ENCODE results near the gene ARL8B.
A peak's percentile ranks its signal among the peaks of the same experiment; 100 is the strongest.

The ARL8B gene

GRCh38 chr3:5205165-5205941 lies 83.3 kb downstream of the ARL8B start:
- DNase-seq: no peak

GRCh38 chr3:5210926-5211325 lies 88.8 kb downstream of the ARL8B start:
- DNase-seq: no peak

DNA sequence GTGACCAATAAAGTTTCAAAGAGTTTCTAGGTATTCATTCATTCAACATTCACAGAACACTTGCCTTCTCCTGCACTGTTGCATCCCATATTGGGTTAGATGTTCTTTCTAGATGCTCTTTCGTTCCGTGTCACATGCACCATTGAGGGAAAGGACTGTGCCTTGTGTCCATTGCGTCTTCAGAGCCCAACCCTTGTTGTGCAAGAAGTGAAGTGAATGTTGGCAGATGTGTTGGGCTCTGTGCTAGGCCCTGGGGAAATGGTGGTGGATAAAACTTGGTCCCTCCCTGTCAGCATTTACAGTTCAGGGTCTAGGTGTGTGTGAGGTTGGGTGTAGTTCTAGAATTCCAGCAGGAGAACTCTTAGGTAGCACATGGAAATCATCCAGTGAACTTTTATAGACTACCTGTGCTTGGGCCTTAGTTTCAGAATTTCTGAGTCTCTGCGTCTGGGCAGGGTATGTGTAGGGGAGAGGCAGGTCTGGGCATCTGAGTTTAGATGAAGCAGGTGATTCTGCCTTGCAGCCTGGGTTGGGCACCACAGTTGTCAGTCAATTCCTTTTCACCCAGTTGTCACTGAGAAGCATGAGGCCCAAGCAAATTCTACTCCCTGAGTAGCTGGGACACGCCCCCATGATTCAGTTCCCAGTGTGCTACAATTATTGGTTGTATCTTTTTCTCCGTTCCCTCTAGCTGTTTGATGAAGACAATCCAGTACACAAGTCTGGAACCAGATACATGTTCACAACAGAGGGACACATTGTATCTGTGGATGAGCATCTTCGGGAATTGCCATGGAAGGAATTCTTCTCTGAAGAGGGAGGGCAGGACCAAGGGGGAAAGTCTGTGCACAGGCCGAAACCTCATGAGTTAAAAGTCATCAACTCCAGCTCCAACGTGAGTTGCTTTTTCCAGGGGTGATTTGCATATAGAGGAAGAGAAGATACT lies 90.8 kb downstream of the ARL8B start:
- no peak for DNase-seq

DNA sequence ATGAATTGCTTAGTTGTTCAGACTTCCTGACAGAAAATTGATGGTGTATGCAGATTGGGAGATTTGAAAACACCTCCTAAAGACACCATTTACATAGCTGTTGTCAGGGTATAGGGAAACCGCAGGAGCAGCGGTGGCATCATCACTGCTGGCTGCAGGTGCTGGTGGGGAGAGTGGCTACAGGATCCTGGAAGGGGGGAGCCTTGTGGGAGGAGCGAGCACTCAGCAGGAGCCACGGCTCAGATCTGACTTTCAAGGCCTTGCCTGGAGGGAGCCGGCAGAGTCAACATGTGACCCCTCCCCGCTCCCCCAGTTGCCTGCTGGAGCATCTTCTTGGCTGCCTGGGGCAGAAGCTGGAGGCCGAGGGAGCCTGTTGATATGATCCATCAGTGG lies 91.5 kb downstream of the ARL8B start:
- DNase-seq: no peak

DNA sequence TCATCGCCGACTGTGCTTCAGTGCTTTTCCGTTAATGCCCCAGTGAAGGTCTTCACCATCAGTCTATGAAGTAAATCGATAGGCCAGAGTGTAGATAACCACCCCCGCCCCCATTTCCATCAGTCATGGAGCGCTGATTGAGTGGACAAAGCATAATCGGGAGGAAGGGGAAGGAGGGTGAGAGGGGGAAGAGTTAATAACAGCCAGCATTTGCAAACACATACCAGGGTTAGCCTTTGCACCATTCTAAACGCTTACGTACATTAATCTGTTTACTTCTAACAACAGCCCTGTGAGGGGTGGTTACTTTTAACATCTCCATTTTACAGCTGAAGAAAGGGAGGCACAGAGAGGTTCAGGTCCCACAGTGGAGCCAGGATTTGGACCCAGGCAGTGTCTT lies 92.3 kb downstream of the ARL8B start:
- DNase-seq: no peak

DNA sequence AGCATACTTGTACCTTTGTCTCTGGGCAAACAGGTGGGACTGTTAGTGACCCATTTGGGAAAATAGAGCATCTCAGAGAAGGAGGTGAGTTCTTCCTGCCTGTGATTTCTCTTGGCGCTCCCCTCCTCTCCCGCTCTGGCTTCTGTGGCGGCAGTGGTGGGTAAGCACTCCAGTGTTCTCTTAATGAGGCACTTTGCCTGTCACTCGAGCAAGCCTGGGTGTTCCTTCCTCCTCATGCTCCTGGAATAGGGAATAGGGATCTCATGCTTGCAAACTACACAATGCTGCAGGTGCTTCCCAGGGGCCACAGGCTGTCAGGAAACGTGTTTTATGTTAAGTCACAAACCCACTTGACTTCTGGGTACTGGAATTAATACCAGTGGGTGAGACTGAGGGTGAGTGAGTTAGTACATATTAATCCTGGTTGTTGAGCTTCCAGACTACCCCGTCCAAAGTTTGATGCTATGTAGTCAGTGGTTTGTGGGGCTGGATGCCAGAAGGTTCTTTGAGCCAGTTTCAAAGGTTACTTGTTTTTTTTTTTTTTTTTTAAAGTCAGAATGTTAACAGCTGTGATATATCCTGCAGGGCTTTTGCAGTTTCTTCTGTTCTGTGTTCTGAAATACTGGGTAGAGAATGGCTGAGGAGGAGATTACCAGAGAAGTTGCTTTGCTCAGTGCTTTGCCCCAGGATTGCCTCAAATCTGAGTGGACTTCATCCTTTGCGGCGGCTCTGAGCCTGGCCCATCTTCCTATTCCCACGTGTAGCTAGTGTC lies 95.9 kb downstream of the ARL8B start:
- peak in 1 of 58 donors; percentile 25 for DNase-seq

GRCh38 chr3:5218815-5219214 lies 96.7 kb downstream of the ARL8B start:
- no peak for DNase-seq

DNA sequence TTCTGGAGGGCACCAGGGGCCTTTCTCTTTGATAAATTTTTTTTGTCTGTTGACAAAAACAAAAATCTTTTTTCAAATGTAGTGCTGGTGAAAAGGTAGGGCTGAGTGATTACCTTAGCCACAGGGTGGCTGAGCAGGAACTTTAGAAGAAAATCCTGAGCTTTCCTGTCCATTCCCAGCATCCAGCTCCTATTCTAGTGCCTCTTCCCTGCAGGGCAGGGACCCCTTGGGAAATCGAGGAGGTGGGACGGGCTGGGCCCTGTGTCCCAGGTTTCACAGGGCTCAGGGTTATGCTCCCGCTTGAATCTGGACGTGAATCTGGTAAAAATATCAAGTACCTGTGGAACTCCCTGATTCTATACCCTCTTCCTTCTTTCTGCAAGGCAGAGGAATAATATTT lies 97.1 kb downstream of the ARL8B start:
- no peak for DNase-seq

DNA sequence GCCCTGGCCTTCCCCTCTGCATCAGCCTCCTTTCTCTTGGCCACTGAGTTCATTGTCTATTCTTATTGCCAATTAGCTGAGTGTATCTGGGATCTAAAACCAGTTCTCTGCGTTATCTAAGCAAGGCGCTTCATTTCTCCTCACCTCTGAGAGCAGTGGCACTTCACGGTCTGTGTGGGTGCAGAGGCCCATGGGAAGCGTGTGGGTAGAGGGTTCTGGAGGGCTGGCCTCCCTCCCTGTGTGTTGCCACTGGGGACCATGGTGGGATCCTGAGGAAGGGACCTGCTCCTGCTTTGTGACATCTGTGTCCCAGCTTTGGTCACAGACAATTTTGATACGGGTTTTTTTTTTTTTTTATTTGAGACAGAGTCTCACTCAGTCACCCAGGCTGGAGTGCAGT lies 98.1 kb downstream of the ARL8B start:
- DNase-seq: no peak

GRCh38 chr3:5220667-5221431 lies 98.8 kb downstream of the ARL8B start:
- DNase-seq: no peak

DNA sequence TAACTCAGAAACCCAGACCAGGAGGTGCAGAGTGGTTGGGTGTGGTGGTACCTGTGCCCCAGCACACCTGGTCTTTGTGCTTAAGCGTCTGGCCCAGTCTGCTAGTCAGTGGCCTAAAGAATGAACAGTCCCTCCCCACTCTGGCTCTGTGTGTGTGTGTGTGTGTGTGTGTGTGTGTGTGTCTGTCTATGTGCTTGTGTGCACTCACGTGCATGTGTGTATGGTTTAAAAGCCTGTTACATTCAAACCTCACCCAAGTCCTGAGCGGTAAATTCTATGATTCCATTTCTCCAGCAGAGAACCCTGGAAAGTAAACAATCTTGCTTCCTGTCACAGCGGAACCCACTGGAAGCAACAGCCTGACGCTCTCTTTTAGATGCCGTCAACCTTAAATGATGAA lies 99.6 kb downstream of the ARL8B start:
- DNase-seq: no peak

GRCh38 chr3:5222283-5223005 lies 100.4 kb downstream of the ARL8B start:
- DNase-seq: no peak

GRCh38 chr3:5226783-5227182 lies 104.7 kb downstream of the ARL8B start:
- peak in 1 of 58 donors; percentile 12 for DNase-seq

DNA sequence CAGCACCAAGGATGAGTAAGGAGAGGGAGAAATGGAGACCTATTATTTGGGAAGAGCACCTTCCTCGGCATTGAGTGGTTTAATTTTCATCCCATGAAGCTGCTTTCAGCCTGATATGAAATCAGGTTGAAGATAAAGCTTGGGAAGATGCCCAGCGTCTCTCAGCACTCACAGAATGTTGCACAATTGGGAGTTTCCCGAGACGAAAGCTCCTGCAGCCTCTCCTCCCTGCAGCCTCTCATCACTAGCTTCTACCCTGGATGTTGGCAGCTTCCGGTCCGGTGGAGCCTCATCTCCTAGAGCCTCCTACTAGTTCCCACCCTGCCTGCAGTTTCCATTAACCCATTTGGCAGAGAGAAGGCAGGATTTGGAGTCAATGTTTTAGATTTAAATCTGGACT lies 105.7 kb downstream of the ARL8B start:
- DNase-seq: peak in 1 of 58 donors; percentile 15

- DNase-seq: no peak
Observed at GRCh38 chr3:5229414-5229813, 107.3 kb downstream of the ARL8B start.

Measured in anterior cingulate cortex (tissue), 58 donors.